NCI-H524 (cell line): ENCODE results near the gene MOAP1.
"Not testable (repeated sequence)": the region's sequence is repeated elsewhere in the genome, so short reads cannot be mapped to it uniquely, and the experiment has no call there.

Experiments
- DNase-seq, 2 experiments: peaks; one replicate each; lab custom pipeline; 2025; lab: John Stamatoyannopoulos, UW

The MOAP1 gene

GRCh38 chr14:93146119-93146518 is 38.6 kb downstream of the MOAP1 start:
- no peak for DNase-seq

- DNase-seq: no peak
Measured at GRCh38 chr14:93142854-93143652, 41.6 kb downstream of the MOAP1 start.

GRCh38 chr14:93137864-93138263 is 46.8 kb downstream of the MOAP1 start:
- DNase-seq: peak; percentile 90 to 98

- DNase-seq: not testable (repeated sequence)
Measured at GRCh38 chr14:93136508-93136907, 48.2 kb downstream of the MOAP1 start.

- DNase-seq: no peak
Measured at GRCh38 chr14:93136009-93136408, 48.7 kb downstream of the MOAP1 start.

- no peak for DNase-seq
Measured at GRCh38 chr14:93135399-93135798, 49.3 kb downstream of the MOAP1 start.

GRCh38 chr14:93133464-93133863 is 51.2 kb downstream of the MOAP1 start:
- no peak for DNase-seq

- peak; percentile 59 to 73 for DNase-seq
Measured at GRCh38 chr14:93132472-93133065, 52.1 kb downstream of the MOAP1 start.
